ENCODE measurements around the gene GAREM1.

GAREM1 gene

GRCh38 chr18:32286749-32287148, 183.9 kb downstream of the GAREM1 start:
- no peak for DNase-seq

GRCh38 chr18:32284284-32284683, 186.4 kb downstream of the GAREM1 start:
- no peak for DNase-seq

GRCh38 chr18:32280911-32281310, 189.8 kb downstream of the GAREM1 start:
- no peak for DNase-seq

GRCh38 chr18:32280188-32280783, 190.4 kb downstream of the GAREM1 start:
- DNase-seq: no peak

- no peak for DNase-seq
Observed at GRCh38 chr18:32278177-32278799, 192.4 kb downstream of the GAREM1 start.

- no peak for DNase-seq
Observed at GRCh38 chr18:32277549-32277948, 193.1 kb downstream of the GAREM1 start.

GRCh38 chr18:32276906-32277305, 193.8 kb downstream of the GAREM1 start:
- DNase-seq: no peak

GRCh38 chr18:32276256-32276655, 194.4 kb downstream of the GAREM1 start:
- DNase-seq: no peak

- DNase-seq: no peak
Observed at GRCh38 chr18:32275221-32275620, 195.5 kb downstream of the GAREM1 start.

- no peak for DNase-seq
Observed at GRCh38 chr18:32274307-32274706, 196.4 kb downstream of the GAREM1 start.

GRCh38 chr18:32271672-32272208, 198.9 kb downstream of the GAREM1 start:
- DNase-seq: no peak

- no peak for DNase-seq
Observed at GRCh38 chr18:32270341-32270740, 200.3 kb downstream of the GAREM1 start.

GRCh38 chr18:32267463-32267862, 203.2 kb downstream of the GAREM1 start:
- DNase-seq: no peak

- no peak for DNase-seq
Observed at GRCh38 chr18:32264401-32264800, 206.3 kb downstream of the GAREM1 start.

GRCh38 chr18:32262092-32262491, 208.6 kb downstream of the GAREM1 start:
- no peak for DNase-seq

- no peak for DNase-seq
Observed at GRCh38 chr18:32261003-32261402, 209.7 kb downstream of the GAREM1 start.

- no peak for DNase-seq
Observed at GRCh38 chr18:32259553-32259952, 211.1 kb downstream of the GAREM1 start.

- no peak for DNase-seq
Observed at GRCh38 chr18:32258558-32259204, 212.0 kb downstream of the GAREM1 start.

- no peak for DNase-seq
Observed at GRCh38 chr18:32258148-32258547, 212.5 kb downstream of the GAREM1 start.

GRCh38 chr18:32257084-32257785, 213.4 kb downstream of the GAREM1 start:
- DNase-seq: no peak

- no peak for DNase-seq
Observed at GRCh38 chr18:32255570-32255969, 215.1 kb downstream of the GAREM1 start.

GRCh38 chr18:32252141-32252860, 218.4 kb downstream of the GAREM1 start:
- DNase-seq: no peak

GRCh38 chr18:32251466-32251865, 219.2 kb downstream of the GAREM1 start:
- DNase-seq: no peak

All from NCI-H2081 treated with DMSO at 0.1 percent for 48 hours (cell line).